ENCODE data around the gene NAXD.
"Not testable (repeated sequence)": the region's sequence is repeated elsewhere in the genome, so short reads cannot be mapped to it uniquely, and the experiment has no call there.

The NAXD gene

GRCh38 chr13:110666255-110666533 is 50.8 kb downstream of the NAXD start:
- in situ Hi-C loops (cut with HindIII; ENCODE audit: low sequenced_read_pairs), result no loop called here
- no peak for TF ChIP-seq CTCF (IDR thresholded peaks at IDR 0.05; ENCODE audit: low read depth, low read length)
- no peak for DNase-seq (ENCODE audit: low read depth, low spot score)
- no peak overlapping the region for H3K4me3 ChIP-seq (ENCODE audit: low read depth, low read length)

GRCh38 chr13:110669036-110669435 is 53.7 kb downstream of the NAXD start:
- in situ Hi-C loops (cut with HindIII; ENCODE audit: low sequenced_read_pairs), result no loop called here
- DNase-seq (ENCODE audit: low read depth, low spot score), result no peak
- TF ChIP-seq CTCF (IDR thresholded peaks at IDR 0.05; ENCODE audit: low read depth, low read length), result no peak
- H3K4me3 ChIP-seq (ENCODE audit: low read depth, low read length), result no peak overlapping the region

- in situ Hi-C loops (cut with HindIII; ENCODE audit: low sequenced_read_pairs); H3K4me3 ChIP-seq (ENCODE audit: low read depth, low read length); DNase-seq (ENCODE audit: low read depth, low spot score): not testable (repeated sequence)
Measured at GRCh38 chr13:110669814-110670213, 54.5 kb downstream of the NAXD start.

GRCh38 chr13:110676595-110677587 is 61.5 kb downstream of the NAXD start:
- in situ Hi-C loops (cut with HindIII; ENCODE audit: low sequenced_read_pairs), result no loop called here
- DNase-seq (ENCODE audit: low read depth, low spot score), result no peak
- no peak for TF ChIP-seq CTCF (IDR thresholded peaks at IDR 0.05; ENCODE audit: low read depth, low read length)
- H3K4me3 ChIP-seq (ENCODE audit: low read depth, low read length), result no peak overlapping the region

- DNase-seq (ENCODE audit: low read depth, low spot score), result peak; percentile 22
- in situ Hi-C loops (cut with HindIII; ENCODE audit: low sequenced_read_pairs), result no loop called here
- H3K4me3 ChIP-seq (ENCODE audit: low read depth, low read length), result no peak overlapping the region
- TF ChIP-seq CTCF (IDR thresholded peaks at IDR 0.05; ENCODE audit: low read depth, low read length), result no peak
Measured at GRCh38 chr13:110677731-110678545, 62.6 kb downstream of the NAXD start.

- in situ Hi-C loops (cut with HindIII; ENCODE audit: low sequenced_read_pairs), result no loop called here
- TF ChIP-seq CTCF (IDR thresholded peaks at IDR 0.05; ENCODE audit: low read depth, low read length), result peak; percentile 53
- no peak for DNase-seq (ENCODE audit: low read depth, low spot score)
- no peak overlapping the region for H3K4me3 ChIP-seq (ENCODE audit: low read depth, low read length)
Measured at GRCh38 chr13:110680852-110681251, 65.5 kb downstream of the NAXD start.
